GM12878 (cell line): Measurements from ENCODE around the gene ATG4B. TPM values are rescaled to one million over a fixed set of nuclear protein-coding genes. Genes with fewer than 3 reads are reported as not detected.

Source experiments
- ATF7 ChIP-seq: fragments of 450-650 bp; IDR thresholded peaks from 2 replicates; pipeline ENCODE4 v1.6.1; 2016; ENCODE audit warnings: low read depth, mild to moderate bottlenecking
- CBFB ChIP-seq: IDR thresholded peaks from 2 replicates; pipeline ENCODE4 v1.6.1; 2016; ENCODE audit warnings: antibody characterized with exemption, low read depth
- CHD2 ChIP-seq: IDR thresholded peaks from 2 replicates; pipeline ENCODE4 v1.6.1; 2011; ENCODE audit warnings: low read depth, low read length, improper control_type of control experiment, borderline replicate concordance
- HCFC1 ChIP-seq: fragments of 150-350 bp; IDR thresholded peaks from 2 replicates; pipeline ENCODE4 v1.6.1; 2014; ENCODE audit warnings: low read length
- HDAC2 ChIP-seq: fragments of 200-600 bp; sonication (generic); IDR thresholded peaks from 2 replicates; pipeline ENCODE4 v1.6.1; 2017
- JUND ChIP-seq: IDR thresholded peaks from 2 replicates; pipeline ENCODE4 v1.6.1; 2012; ENCODE audit warnings: low read depth, mild to moderate bottlenecking, low read length, improper control_type of control experiment, moderate library complexity
- NFYA ChIP-seq: IDR thresholded peaks from 2 replicates; pipeline ENCODE4 v1.6.1; 2011; ENCODE audit warnings: low read depth, mild to moderate bottlenecking, low read length, improper control_type of control experiment, borderline replicate concordance
- PML ChIP-seq: IDR thresholded peaks from 2 replicates; pipeline ENCODE4 v1.6.1; 2012; ENCODE audit warnings: low read length, inconsistent platforms
- RAD21 ChIP-seq: IDR thresholded peaks from 2 replicates; pipeline ENCODE4 v1.6.1; 2011; ENCODE audit warnings: mild to moderate bottlenecking, low read depth, low read length, moderate library complexity; ENCODE audit not compliant: insufficient read depth
- RB1 ChIP-seq: fragments of 450-650 bp; formaldehyde crosslinking; IDR thresholded peaks from 2 replicates; pipeline ENCODE4 v1.6.1; 2017; ENCODE audit warnings: mild to moderate bottlenecking, borderline replicate concordance
- SP1 ChIP-seq: IDR thresholded peaks from one replicate; pipeline ENCODE4 v1.6.1; 2011; ENCODE audit warnings: low read depth, low read length
- ZBED1 ChIP-seq: IDR thresholded peaks from 2 replicates; pipeline ENCODE4 v1.6.1; 2016; ENCODE audit warnings: borderline replicate concordance
- ZSCAN29 ChIP-seq: fragments of 450-650 bp; IDR thresholded peaks from 2 replicates; pipeline ENCODE4 v1.6.1; 2017; ENCODE audit warnings: mild to moderate bottlenecking, moderate library complexity
- polyA plus RNA-seq, 11 experiments: library from polyadenylated mRNA; depleted of rRNA in 4 of 11; unstranded in 6 of 11; stranded (reverse) in 5 of 11; fragments of >200 nt; fragmentation: Nextera tagmentation in 4 of 11; fragmentation: Illumina TruSeq in 1 of 11; extraction: Ambion mirVana in 4 of 11; extraction: Trizol in 1 of 11; gene quantifications; 1 replicate in 1 of 11; 2 replicates in 10 of 11; pipeline versions ENCODE4 v1.2.1 to v1.2.3, GENCODE V29; 2011 to 2016; ENCODE audit warnings: inconsistent platforms in 2 of 11, missing spikeins in 2 of 11, low read depth in 1 of 11
- total RNA-seq, 4 experiments: library from RNA; depleted of rRNA in 3 of 4; stranded (reverse); fragments of >200 nt in 3 of 4; fragmentation: Illumina TruSeq in 1 of 4; extraction: Trizol in 1 of 4; gene quantifications; 2 replicates each; pipeline versions ENCODE4 v1.2.1 to v1.2.3, GENCODE V29; 2013 to 2021
- TF ChIP-seq, protein P1 (sequence below): fragments of 450-650 bp; IDR thresholded peaks from 2 replicates; pipeline ENCODE4 v1.6.1; 2017; ENCODE audit warnings: antibody characterized with exemption, mild to moderate bottlenecking, moderate library complexity
- TF ChIP-seq, protein P2 (sequence below): fragments of 450-650 bp; IDR thresholded peaks from 2 replicates; pipeline ENCODE4 v1.6.1; 2018; ENCODE audit warnings: mild to moderate bottlenecking, low read depth, moderate library complexity; ENCODE audit not compliant: partially characterized antibody
- TF ChIP-seq, protein P3 (sequence below): fragments of 450-650 bp; IDR thresholded peaks from 2 replicates; pipeline ENCODE4 v1.6.1; 2017; ENCODE audit warnings: mild to moderate bottlenecking
- TF ChIP-seq, protein P4 (sequence below): fragments of 450-650 bp; IDR thresholded peaks from 2 replicates; pipeline ENCODE4 v1.6.1; 2018; ENCODE audit warnings: borderline replicate concordance, mild to moderate bottlenecking; ENCODE audit not compliant: partially characterized antibody

The ATG4B gene
- total and polyA plus RNA-seq, 10 of the 15 experiments (the other 5 are each of a cell fraction or from before 2014, with no cell fraction given), result 5.8 to 84.1 (median 64.9) TPM

DNA sequence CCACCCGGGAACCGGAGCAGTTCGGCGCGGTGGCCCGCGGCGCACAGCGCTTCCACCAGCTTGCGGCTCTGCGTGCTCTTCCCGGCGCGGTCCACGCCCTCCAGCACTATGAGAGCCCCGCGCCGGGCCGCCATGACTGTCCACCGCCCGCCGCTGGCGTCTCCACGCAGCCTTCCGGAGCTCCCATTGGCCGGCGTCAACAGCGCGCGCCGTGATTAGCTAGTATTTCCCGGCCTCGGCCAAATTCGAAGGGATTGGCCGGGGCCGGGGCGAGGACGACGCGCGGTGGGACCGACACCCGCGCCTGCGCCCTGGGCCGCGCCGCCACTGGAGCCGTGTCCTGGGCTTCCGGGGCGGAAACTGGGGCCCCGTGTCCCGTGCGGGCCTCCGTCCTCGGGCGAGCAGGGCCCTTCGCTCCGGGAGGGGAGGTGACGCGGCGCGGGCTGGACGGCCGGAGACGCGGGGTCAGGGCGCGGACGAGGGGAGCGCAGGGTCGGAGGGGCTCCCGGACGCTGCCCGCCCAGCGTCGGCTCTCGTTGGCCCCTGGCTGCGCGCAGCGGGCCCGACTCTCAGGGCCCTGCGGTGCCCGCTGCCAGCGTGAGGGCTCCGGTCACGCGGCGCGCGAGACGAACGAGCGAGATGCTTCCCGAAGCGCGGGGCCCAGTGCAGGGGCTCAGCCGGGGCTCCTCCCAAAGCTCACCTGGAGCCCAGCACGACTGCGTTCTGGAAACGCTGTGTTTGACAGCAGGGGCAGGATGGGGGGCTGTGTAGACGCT, 49.3 kb downstream of the ATG4B start, which contains the start of gene DTYMK (continued):
- TF ChIP-seq, protein P1, sequence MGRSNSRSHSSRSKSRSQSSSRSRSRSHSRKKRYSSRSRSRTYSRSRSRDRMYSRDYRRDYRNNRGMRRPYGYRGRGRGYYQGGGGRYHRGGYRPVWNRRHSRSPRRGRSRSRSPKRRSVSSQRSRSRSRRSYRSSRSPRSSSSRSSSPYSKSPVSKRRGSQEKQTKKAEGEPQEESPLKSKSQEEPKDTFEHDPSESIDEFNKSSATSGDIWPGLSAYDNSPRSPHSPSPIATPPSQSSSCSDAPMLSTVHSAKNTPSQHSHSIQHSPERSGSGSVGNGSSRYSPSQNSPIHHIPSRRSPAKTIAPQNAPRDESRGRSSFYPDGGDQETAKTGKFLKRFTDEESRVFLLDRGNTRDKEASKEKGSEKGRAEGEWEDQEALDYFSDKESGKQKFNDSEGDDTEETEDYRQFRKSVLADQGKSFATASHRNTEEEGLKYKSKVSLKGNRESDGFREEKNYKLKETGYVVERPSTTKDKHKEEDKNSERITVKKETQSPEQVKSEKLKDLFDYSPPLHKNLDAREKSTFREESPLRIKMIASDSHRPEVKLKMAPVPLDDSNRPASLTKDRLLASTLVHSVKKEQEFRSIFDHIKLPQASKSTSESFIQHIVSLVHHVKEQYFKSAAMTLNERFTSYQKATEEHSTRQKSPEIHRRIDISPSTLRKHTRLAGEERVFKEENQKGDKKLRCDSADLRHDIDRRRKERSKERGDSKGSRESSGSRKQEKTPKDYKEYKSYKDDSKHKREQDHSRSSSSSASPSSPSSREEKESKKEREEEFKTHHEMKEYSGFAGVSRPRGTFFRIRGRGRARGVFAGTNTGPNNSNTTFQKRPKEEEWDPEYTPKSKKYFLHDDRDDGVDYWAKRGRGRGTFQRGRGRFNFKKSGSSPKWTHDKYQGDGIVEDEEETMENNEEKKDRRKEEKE, result 0 out of 2 replicates have a peak, but pooled peaks have one; percentile 25
- no peak for TF ChIP-seq HDAC2
- no peak for TF ChIP-seq JUND
- TF ChIP-seq HCFC1, result peak; percentile 61
- TF ChIP-seq, protein P2, sequence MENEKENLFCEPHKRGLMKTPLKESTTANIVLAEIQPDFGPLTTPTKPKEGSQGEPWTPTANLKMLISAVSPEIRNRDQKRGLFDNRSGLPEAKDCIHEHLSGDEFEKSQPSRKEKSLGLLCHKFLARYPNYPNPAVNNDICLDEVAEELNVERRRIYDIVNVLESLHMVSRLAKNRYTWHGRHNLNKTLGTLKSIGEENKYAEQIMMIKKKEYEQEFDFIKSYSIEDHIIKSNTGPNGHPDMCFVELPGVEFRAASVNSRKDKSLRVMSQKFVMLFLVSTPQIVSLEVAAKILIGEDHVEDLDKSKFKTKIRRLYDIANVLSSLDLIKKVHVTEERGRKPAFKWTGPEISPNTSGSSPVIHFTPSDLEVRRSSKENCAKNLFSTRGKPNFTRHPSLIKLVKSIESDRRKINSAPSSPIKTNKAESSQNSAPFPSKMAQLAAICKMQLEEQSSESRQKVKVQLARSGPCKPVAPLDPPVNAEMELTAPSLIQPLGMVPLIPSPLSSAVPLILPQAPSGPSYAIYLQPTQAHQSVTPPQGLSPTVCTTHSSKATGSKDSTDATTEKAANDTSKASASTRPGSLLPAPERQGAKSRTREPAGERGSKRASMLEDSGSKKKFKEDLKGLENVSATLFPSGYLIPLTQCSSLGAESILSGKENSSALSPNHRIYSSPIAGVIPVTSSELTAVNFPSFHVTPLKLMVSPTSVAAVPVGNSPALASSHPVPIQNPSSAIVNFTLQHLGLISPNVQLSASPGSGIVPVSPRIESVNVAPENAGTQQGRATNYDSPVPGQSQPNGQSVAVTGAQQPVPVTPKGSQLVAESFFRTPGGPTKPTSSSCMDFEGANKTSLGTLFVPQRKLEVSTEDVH, result no peak
- peak; percentile 46; the same call in 1 of the 2 replicates for TF ChIP-seq PML
- TF ChIP-seq, protein P3, sequence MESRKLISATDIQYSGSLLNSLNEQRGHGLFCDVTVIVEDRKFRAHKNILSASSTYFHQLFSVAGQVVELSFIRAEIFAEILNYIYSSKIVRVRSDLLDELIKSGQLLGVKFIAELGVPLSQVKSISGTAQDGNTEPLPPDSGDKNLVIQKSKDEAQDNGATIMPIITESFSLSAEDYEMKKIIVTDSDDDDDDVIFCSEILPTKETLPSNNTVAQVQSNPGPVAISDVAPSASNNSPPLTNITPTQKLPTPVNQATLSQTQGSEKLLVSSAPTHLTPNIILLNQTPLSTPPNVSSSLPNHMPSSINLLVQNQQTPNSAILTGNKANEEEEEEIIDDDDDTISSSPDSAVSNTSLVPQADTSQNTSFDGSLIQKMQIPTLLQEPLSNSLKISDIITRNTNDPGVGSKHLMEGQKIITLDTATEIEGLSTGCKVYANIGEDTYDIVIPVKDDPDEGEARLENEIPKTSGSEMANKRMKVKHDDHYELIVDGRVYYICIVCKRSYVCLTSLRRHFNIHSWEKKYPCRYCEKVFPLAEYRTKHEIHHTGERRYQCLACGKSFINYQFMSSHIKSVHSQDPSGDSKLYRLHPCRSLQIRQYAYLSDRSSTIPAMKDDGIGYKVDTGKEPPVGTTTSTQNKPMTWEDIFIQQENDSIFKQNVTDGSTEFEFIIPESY, result no peak
- TF ChIP-seq RB1, result no peak; the same call in 1 of the 2 replicates
- TF ChIP-seq SP1, result peak; percentile 77
- TF ChIP-seq ATF7, result no peak
- no peak; the same call in 1 of the 2 replicates for TF ChIP-seq ZBED1
- peak; percentile 74 for TF ChIP-seq CHD2
- TF ChIP-seq NFYA, result no peak
- TF ChIP-seq RAD21, result no peak
- peak; percentile 80 for TF ChIP-seq ZSCAN29
- TF ChIP-seq, protein P4, sequence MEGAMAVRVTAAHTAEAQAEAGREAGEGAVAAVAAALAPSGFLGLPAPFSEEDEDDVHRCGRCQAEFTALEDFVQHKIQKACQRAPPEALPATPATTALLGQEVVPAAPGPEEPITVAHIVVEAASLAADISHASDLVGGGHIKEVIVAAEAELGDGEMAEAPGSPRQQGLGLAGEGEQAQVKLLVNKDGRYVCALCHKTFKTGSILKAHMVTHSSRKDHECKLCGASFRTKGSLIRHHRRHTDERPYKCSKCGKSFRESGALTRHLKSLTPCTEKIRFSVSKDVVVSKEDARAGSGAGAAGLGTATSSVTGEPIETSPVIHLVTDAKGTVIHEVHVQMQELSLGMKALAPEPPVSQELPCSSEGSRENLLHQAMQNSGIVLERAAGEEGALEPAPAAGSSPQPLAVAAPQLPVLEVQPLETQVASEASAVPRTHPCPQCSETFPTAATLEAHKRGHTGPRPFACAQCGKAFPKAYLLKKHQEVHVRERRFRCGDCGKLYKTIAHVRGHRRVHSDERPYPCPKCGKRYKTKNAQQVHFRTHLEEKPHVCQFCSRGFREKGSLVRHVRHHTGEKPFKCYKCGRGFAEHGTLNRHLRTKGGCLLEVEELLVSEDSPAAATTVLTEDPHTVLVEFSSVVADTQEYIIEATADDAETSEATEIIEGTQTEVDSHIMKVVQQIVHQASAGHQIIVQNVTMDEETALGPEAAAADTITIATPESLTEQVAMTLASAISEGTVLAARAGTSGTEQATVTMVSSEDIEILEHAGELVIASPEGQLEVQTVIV, result peak; percentile 27
- no peak for TF ChIP-seq CBFB
